ENCODE results near the gene HNF1A.

DNA sequence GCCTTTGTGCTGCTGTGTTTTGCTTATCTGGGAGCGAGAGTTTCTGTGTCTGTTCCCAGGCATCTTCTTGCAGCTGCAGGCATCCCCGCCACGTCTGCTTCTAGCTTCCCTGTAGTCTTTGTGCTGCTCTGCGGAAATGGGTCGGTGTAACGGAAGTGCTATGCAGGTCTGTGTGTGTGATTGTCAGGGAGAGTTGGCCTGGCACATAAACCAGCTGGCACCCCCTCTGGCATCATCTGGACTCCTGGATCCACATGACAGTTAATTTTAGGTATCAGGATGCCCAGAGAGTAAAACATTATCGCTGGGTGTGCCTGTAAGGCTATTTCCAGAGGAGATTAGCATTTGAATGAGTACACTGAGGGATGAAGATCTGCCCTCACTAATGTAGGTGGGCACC is 70.1 kb downstream of the HNF1A start:
- TF ChIP-seq, protein P1, sequence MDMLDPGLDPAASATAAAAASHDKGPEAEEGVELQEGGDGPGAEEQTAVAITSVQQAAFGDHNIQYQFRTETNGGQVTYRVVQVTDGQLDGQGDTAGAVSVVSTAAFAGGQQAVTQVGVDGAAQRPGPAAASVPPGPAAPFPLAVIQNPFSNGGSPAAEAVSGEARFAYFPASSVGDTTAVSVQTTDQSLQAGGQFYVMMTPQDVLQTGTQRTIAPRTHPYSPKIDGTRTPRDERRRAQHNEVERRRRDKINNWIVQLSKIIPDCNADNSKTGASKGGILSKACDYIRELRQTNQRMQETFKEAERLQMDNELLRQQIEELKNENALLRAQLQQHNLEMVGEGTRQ (IDR thresholded peaks at IDR 0.05; ENCODE audit: low read depth, low read length), result no peak
- no peak for TF ChIP-seq POLR2A (IDR thresholded peaks at IDR 0.05; ENCODE audit: low read depth, low read length)
- TF ChIP-seq CEBPB (IDR thresholded peaks at IDR 0.05; ENCODE audit: low read depth, low read length), result no peak
- TF ChIP-seq, protein P2, sequence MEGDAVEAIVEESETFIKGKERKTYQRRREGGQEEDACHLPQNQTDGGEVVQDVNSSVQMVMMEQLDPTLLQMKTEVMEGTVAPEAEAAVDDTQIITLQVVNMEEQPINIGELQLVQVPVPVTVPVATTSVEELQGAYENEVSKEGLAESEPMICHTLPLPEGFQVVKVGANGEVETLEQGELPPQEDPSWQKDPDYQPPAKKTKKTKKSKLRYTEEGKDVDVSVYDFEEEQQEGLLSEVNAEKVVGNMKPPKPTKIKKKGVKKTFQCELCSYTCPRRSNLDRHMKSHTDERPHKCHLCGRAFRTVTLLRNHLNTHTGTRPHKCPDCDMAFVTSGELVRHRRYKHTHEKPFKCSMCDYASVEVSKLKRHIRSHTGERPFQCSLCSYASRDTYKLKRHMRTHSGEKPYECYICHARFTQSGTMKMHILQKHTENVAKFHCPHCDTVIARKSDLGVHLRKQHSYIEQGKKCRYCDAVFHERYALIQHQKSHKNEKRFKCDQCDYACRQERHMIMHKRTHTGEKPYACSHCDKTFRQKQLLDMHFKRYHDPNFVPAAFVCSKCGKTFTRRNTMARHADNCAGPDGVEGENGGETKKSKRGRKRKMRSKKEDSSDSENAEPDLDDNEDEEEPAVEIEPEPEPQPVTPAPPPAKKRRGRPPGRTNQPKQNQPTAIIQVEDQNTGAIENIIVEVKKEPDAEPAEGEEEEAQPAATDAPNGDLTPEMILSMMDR (conservative IDR thresholded peaks at IDR 0.05; ENCODE audit: low read depth, low read length), result no peak
- no peak for TF ChIP-seq RAD21 (IDR thresholded peaks at IDR 0.05; ENCODE audit: low read length)
- TF ChIP-seq FOS (IDR thresholded peaks at IDR 0.05; ENCODE audit: low read depth, low read length), result no peak
- no peak for TF ChIP-seq BHLHE40 (IDR thresholded peaks at IDR 0.05; ENCODE audit: low read depth, low read length)
- TF ChIP-seq SMC3 (IDR thresholded peaks at IDR 0.05; ENCODE audit: low read depth, low read length), result no peak
- TF ChIP-seq RFX5 (IDR thresholded peaks at IDR 0.05; ENCODE audit: low read depth, low read length), result no peak
- TF ChIP-seq MAZ (IDR thresholded peaks at IDR 0.05; ENCODE audit: borderline replicate concordance, low read depth, low read length), result no peak
- TF ChIP-seq MAFK (IDR thresholded peaks at IDR 0.05; ENCODE audit: low read depth, low read length), result no peak
- TF ChIP-seq MXI1 (IDR thresholded peaks at IDR 0.05; ENCODE audit: borderline replicate concordance, low read depth, low read length), result no peak
- no peak for TF ChIP-seq NFE2L2 (IDR thresholded peaks at IDR 0.05; ENCODE audit: low read depth, low read length)

All from IMR-90 (cell line).